ENCODE measurements around the gene EDA.

DNA sequence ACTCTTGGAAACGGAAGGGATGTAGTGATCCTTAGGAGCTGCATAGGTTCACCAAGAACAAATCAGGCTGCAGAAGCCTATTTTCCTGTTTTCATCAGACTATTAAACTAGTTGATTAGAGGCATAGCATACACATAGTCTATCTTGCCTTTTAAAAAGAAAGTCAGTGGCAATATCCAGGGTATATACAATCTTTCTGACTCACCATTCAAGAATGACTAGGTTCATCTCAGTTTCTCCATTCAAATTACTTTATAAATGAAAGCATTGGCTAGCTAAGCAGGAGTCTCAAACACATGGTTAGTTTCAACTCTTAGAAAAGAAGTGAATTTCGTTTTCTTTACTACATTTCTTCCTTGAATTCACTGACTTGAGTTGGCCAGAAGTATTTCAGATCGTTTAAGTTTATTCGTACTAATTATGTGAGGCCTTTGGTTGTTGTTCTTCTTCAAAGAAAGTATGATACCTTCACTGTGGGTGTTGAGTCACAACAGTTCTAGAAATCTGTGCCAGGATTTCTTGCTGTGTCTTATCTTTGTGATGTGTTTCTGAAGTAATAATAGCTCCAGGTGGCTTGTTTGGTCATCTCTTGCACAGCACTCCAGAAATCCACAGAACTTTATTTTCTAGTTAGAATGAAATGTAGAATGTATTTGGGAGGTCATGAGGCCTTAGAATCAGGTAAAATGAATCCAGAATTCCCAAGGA lies 345.6 kb downstream of the EDA start:
- TF ChIP-seq, protein P1, sequence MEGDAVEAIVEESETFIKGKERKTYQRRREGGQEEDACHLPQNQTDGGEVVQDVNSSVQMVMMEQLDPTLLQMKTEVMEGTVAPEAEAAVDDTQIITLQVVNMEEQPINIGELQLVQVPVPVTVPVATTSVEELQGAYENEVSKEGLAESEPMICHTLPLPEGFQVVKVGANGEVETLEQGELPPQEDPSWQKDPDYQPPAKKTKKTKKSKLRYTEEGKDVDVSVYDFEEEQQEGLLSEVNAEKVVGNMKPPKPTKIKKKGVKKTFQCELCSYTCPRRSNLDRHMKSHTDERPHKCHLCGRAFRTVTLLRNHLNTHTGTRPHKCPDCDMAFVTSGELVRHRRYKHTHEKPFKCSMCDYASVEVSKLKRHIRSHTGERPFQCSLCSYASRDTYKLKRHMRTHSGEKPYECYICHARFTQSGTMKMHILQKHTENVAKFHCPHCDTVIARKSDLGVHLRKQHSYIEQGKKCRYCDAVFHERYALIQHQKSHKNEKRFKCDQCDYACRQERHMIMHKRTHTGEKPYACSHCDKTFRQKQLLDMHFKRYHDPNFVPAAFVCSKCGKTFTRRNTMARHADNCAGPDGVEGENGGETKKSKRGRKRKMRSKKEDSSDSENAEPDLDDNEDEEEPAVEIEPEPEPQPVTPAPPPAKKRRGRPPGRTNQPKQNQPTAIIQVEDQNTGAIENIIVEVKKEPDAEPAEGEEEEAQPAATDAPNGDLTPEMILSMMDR (IDR thresholded peaks at IDR 0.05): no peak
- TF ChIP-seq POLR2A (IDR thresholded peaks at IDR 0.05) (no peak), POLR2AphosphoS5 (IDR thresholded peaks at IDR 0.05) (no peak)
